Mesothelial cell of epicardium (in vitro differentiated cells): Measurements from ENCODE around the gene PARVA. TPM values are rescaled to one million over a fixed set of nuclear protein-coding genes. Genes with fewer than 3 reads are reported as not detected.

Experiments used
- DNase-seq, 2 experiments: peaks; one replicate each; pipeline ENCODE4 v3.0.0; 2021; ENCODE audit warnings: low spot score in 2 of 2; ENCODE audit not compliant: unreplicated experiment in 2 of 2
- H3K27ac Mint-ChIP-seq: 2 replicates; pipeline ENCODE4 v1.8.0; 2021; ENCODE audit warnings: mixed read lengths
- H3K27me3 Mint-ChIP-seq: 2 replicates; pipeline ENCODE4 v1.8.0; 2021; ENCODE audit warnings: low read depth, mixed read lengths
- H3K36me3 Mint-ChIP-seq: 2 replicates; pipeline ENCODE4 v1.8.0; 2021; ENCODE audit warnings: mixed read lengths
- H3K4me1 Mint-ChIP-seq: 2 replicates; pipeline ENCODE4 v1.8.0; 2021; ENCODE audit warnings: mixed read lengths
- H3K4me3 Mint-ChIP-seq: 2 replicates; pipeline ENCODE4 v1.8.0; 2021; ENCODE audit warnings: mild to moderate bottlenecking, moderate library complexity, mixed read lengths
- H3K9me3 Mint-ChIP-seq: 2 replicates; pipeline ENCODE4 v1.8.0; 2021; ENCODE audit warnings: mixed read lengths
- total RNA-seq: library from RNA; stranded (reverse); gene quantifications from 3 replicates; pipeline ENCODE4 v1.2.1, GENCODE V29; 2021
- TF ChIP-seq, protein P1 (sequence below): fragments of 200-600 bp; sonication (generic); IDR thresholded peaks from one replicate; pipeline ENCODE4 v1.5.0; 2021; ENCODE audit warnings: antibody characterized with exemption; ENCODE audit not compliant: unreplicated experiment

Gene PARVA
- total RNA-seq, 1 donor from 2014 or later: 77.1 TPM

DNA sequence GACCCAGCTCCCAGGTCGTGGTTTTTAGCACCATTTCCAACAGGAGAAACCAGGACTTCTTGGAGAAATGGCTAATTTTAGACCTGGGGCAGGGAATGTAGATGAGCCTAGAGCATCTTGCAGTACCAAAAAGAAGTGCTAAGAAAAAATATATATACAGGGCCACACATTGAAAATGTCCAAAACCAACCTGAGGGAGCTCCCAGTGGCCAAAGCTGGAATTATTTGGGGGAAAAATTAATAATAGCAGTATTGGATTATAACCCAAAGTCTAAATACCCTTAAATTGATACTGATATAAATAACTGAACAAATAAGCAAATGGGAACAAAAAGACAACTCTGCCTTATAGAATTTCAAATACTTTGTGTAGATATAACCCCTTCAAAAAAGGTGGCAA lies 108.0 kb downstream of the PARVA start:
- no peaks in the 10 kb centered on the region for H3K27me3 Mint-ChIP-seq
- H3K4me1 Mint-ChIP-seq: peaks cover 1% of the 10 kb centered on the region
- TF ChIP-seq, protein P1, sequence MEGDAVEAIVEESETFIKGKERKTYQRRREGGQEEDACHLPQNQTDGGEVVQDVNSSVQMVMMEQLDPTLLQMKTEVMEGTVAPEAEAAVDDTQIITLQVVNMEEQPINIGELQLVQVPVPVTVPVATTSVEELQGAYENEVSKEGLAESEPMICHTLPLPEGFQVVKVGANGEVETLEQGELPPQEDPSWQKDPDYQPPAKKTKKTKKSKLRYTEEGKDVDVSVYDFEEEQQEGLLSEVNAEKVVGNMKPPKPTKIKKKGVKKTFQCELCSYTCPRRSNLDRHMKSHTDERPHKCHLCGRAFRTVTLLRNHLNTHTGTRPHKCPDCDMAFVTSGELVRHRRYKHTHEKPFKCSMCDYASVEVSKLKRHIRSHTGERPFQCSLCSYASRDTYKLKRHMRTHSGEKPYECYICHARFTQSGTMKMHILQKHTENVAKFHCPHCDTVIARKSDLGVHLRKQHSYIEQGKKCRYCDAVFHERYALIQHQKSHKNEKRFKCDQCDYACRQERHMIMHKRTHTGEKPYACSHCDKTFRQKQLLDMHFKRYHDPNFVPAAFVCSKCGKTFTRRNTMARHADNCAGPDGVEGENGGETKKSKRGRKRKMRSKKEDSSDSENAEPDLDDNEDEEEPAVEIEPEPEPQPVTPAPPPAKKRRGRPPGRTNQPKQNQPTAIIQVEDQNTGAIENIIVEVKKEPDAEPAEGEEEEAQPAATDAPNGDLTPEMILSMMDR: peak; percentile 36
- DNase-seq: no peak
- H3K9me3 Mint-ChIP-seq: peaks cover 20% of the 10 kb centered on the region
- no peak overlapping the region for H3K27ac Mint-ChIP-seq
- H3K4me3 Mint-ChIP-seq: no peak overlapping the region
- peaks cover 52% of the 10 kb centered on the region for H3K36me3 Mint-ChIP-seq

DNA sequence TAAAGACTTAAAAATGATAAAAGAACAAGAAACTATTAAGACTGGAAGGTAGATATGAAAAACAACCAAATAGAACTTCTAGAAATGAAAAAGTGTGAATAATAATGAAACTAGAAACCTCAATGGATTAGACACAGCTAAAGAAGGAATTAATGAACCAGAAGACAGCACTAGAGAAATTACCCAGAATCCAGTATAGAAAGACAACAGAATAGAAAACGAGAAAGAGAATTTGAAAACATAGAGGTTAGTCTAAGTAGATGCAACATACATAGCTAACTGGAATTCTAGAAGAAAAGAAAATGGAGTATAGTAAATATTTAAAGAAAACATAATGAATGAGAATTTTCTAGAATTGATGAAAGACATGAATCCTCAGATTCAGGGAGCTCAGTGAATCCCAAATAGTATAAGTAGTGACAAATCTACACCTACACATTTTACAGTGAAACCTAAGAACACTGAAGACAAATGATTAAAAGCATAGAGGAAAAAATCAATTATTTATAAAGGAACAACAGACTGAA lies 111.9 kb downstream of the PARVA start:
- TF ChIP-seq, protein P1: no peak
- Mint-ChIP-seq H3K4me1 (peaks cover 1% of the 10 kb centered on the region), H3K36me3 (peaks cover 42% of the 10 kb centered on the region), H3K9me3 (peaks cover 26% of the 10 kb centered on the region), H3K27ac (no peak overlapping the region), H3K4me3 (no peak overlapping the region), H3K27me3 (no peaks in the 10 kb centered on the region)
- DNase-seq: no peak

DNA sequence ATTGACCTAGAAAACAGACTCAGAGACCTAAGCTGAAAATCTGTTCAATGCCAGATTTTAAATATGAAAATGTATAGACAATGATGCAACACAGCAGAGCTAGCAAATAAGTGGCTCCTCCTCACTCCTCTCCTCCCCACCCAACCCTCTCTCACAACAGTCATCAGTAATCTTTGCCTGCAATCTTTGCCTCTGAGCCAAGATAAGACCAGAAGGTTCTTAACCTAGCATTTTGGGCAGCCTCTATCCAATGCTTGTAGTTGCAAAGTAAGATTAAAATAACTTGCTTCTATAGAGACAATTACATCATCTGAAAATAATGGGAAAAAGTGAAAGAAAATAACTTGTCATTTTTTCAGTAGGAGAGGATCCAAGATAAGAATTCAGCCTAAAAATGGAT lies 117.3 kb downstream of the PARVA start:
- H3K27me3 Mint-ChIP-seq: no peaks in the 10 kb centered on the region
- no peak overlapping the region for H3K4me3 Mint-ChIP-seq
- H3K9me3 Mint-ChIP-seq: peaks cover 11% of the 10 kb centered on the region
- H3K4me1 Mint-ChIP-seq: peaks cover 8% of the 10 kb centered on the region
- TF ChIP-seq, protein P1: no peak
- DNase-seq: no peak
- H3K36me3 Mint-ChIP-seq: peaks cover 42% of the 10 kb centered on the region
- no peak overlapping the region for H3K27ac Mint-ChIP-seq

DNA sequence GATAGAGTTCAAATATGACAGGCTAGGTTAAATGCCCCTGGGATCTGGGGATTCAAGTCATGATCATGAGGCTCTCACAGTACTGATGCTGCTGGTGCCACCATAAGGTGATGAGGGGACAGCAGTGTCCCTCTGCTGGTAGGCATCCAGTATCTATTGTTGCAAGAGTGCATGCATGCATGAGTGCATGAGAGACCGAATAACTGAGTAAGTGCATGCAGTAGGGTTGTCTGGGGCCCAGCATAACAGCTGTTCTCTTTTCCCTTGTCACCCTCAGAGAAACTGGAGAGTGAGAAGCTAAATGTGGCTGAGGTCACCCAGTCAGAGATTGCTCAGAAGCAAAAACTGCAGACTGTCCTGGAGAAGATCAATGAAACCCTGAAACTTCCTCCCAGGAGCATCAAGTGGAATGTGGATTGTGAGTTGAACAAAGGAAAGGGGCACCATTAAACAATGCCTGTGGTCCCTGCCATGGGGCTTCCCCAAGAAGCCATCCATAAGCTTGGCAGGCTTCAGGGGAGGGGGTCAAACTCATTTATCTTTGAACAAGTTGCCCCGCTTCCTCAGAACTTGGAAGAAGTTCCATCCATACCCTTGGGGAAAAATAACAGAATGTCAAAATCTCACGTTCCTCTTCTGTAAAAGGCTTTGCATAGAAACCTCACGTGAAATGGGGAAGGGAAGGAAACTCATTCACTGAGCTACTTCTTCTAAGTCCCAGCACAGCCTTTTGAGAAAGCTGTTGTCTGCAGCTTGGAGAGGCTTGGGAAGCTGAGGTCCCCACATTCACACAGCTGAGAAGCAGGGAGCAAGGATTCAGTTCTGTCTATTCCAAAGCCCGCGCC lies 119.0 kb downstream of the PARVA start:
- peaks cover 10% of the 10 kb centered on the region for H3K9me3 Mint-ChIP-seq
- TF ChIP-seq, protein P1: no peak

DNA sequence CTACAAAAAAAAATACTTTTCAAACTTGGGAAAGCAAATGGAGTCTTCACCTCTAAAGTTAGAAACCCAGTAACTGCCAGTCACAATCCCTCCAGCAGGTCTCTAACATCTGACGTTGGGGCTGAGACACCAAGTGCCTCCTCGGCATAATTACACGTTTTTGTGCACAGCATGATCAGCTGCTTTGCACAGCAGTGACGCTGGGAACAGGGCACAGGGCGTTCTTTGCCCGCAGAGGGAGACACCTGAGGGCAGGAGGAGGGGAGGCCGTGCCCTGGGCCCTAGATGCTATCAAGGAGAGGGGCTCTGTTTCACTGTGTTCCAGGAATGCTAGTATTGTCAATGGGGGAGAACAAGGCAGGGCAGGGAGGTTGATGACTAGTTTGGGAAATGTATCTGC lies 120.1 kb downstream of the PARVA start:
- Mint-ChIP-seq H3K9me3 (peaks cover 10% of the 10 kb centered on the region), H3K27ac (peak overlapping the region; percentile 14), H3K4me1 (peaks cover 18% of the 10 kb centered on the region), H3K27me3 (no peaks in the 10 kb centered on the region), H3K36me3 (peaks cover 44% of the 10 kb centered on the region), H3K4me3 (no peak overlapping the region)
- TF ChIP-seq, protein P1: no peak
- no peak for DNase-seq

More for the DNA sequence above, 119.0 kb downstream of the PARVA start:
- H3K4me1 Mint-ChIP-seq: peaks cover 8% of the 10 kb centered on the region
- DNase-seq: no peak
- no peaks in the 10 kb centered on the region for H3K27me3 Mint-ChIP-seq
- no peak overlapping the region for H3K27ac Mint-ChIP-seq
- no peak overlapping the region for H3K4me3 Mint-ChIP-seq
- peaks cover 46% of the 10 kb centered on the region for H3K36me3 Mint-ChIP-seq
